HCT116 (cell line): ENCODE measurements around the gene SLC6A18. TPM values are rescaled to one million over a fixed set of nuclear protein-coding genes. Genes with fewer than 3 reads are reported as not detected.

ENCODE experiments used
- ATAC-seq: fragments of 200-7000 bp; cut with Tn5 transposase; 2 replicates; pipeline ENCODE4 v1.9.1; 2020; ENCODE audit warnings: mild to moderate bottlenecking, moderate library complexity
- BruUV-seq: library from RNA; stranded (reverse); fragments of 400-500 nt; replicated peaks from 2 replicates; lab custom pipeline; 2021; lab: Mats Ljungman, UMichigan
- CTCF ChIA-PET: fragments of 300-600 bp; sonication (Branson Sonifier 250); formaldehyde crosslinking; loops from one replicate; lab custom pipeline; 2021; ENCODE audit warnings: antibody characterized with exemption; lab: Charles Lee
- POLR2A ChIA-PET: fragments of 300-600, 350-600 bp; sonication (Branson Sonifier 250); formaldehyde crosslinking; loops from one replicate; lab custom pipeline; 2021; ENCODE audit warnings: antibody characterized with exemption; lab: Charles Lee
- RAD21 ChIA-PET, 2 experiments: fragments of 300-600 bp; sonication (Branson Sonifier 250); formaldehyde crosslinking; loops; one replicate each; lab custom pipeline; 2023; ENCODE audit warnings: low total read pairs in 2 of 2; ENCODE audit not compliant: uncharacterized antibody in 2 of 2, unreplicated experiment in 2 of 2, low non-redundant PET in 1 of 2; lab: Charles Lee
- DNase-seq: peaks from one replicate; pipeline ENCODE4 v3.0.0-alpha.2; 2010; ENCODE audit warnings: low read depth, low spot score
- H2AFZ ChIP-seq: fragments of 200-600 bp; shearing (Covaris generic), sonication (generic); 2 replicates; pipeline ENCODE4 v1.6.1; 2017; ENCODE audit warnings: low read depth, mixed run types, mixed read lengths, antibody characterized with exemption, low read length; ENCODE audit not compliant: poor library complexity, severe bottlenecking
- H3K27ac ChIP-seq: 2 replicates; pipeline ENCODE4 v1.5.1; 2012; ENCODE audit warnings: low read depth, low read length
- H3K27me3 ChIP-seq: fragments of 200-600 bp; sonication (generic); 2 replicates; pipeline ENCODE4 v1.6.1; 2016; ENCODE audit warnings: mixed run types, low read length, mixed read lengths; ENCODE audit not compliant: insufficient read depth
- H3K36me3 ChIP-seq, 2 experiments: fragments of 200-500 bp in 1 of 2; fragments of 200-600 bp in 1 of 2; sonication (Bioruptor generic) in 1 of 2; sonication (generic) in 1 of 2; 2 replicates each; pipeline versions ENCODE4 v1.5.1 to v1.6.1; 2014 to 2016; ENCODE audit warnings: low read length in 2 of 2, inconsistent platforms in 1 of 2, mixed read lengths in 1 of 2, mixed run types in 1 of 2; ENCODE audit not compliant: insufficient read depth in 2 of 2, control insufficient read depth in 1 of 2
- H3K4me1 ChIP-seq, 2 experiments: fragments of 200-600 bp in 1 of 2; sonication (generic) in 1 of 2; 2 replicates each; pipeline versions ENCODE4 v1.5.1 to v1.6.1; 2012 to 2017; ENCODE audit warnings: low read length in 2 of 2, inconsistent platforms in 1 of 2, mild to moderate bottlenecking in 1 of 2, mixed read lengths in 1 of 2, mixed run types in 1 of 2, moderate library complexity in 1 of 2; ENCODE audit not compliant: insufficient read depth in 2 of 2, control insufficient read depth in 1 of 2
- H3K4me2 ChIP-seq: fragments of 200-600 bp; sonication (generic); 2 replicates; pipeline ENCODE4 v1.6.1; 2017; ENCODE audit warnings: mixed run types, low read length, mixed read lengths
- H3K4me3 ChIP-seq, 2 experiments: fragments of 200-600 bp in 1 of 2; sonication (generic) in 1 of 2; replicated peaks in 1 of 2; 2 replicates each; pipeline ENCODE4 v1.5.1; 2011 to 2016; ENCODE audit warnings: low read length in 2 of 2, control low read depth in 1 of 2, low read depth in 1 of 2, mild to moderate bottlenecking in 1 of 2, mixed read lengths in 1 of 2, mixed run types in 1 of 2
- H3K79me2 ChIP-seq: fragments of 200-600 bp; sonication (generic); 2 replicates; pipeline ENCODE4 v1.6.1; 2017; ENCODE audit warnings: mild to moderate bottlenecking, mixed run types, low read length, moderate library complexity, mixed read lengths; ENCODE audit not compliant: insufficient read depth
- H3K9ac ChIP-seq: fragments of 200-600 bp; sonication (generic); 2 replicates; pipeline ENCODE4 v1.6.1; 2016; ENCODE audit warnings: low read length, mixed read lengths
- H3K9me2 ChIP-seq: fragments of 200-600 bp; sonication (generic), shearing (Covaris generic); 2 replicates; pipeline ENCODE4 v1.6.1; 2017; ENCODE audit warnings: mixed run types, mild to moderate bottlenecking, moderate library complexity; ENCODE audit not compliant: insufficient read depth
- H3K9me3 ChIP-seq, 2 experiments: fragments of 200-500 bp in 1 of 2; fragments of 200-600 bp in 1 of 2; sonication (Bioruptor generic) in 1 of 2; sonication (generic) in 1 of 2; 2 replicates each; pipeline ENCODE4 v1.6.1; 2014 to 2017; ENCODE audit warnings: low read length in 2 of 2, mixed read lengths in 2 of 2, inconsistent platforms in 1 of 2, low read depth in 1 of 2, mild to moderate bottlenecking in 1 of 2, mixed run types in 1 of 2, moderate library complexity in 1 of 2; ENCODE audit not compliant: control insufficient read depth in 1 of 2, insufficient read depth in 1 of 2
- H4K20me1 ChIP-seq: fragments of 200-600 bp; sonication (generic), shearing (Covaris generic); 2 replicates; pipeline ENCODE4 v1.6.1; 2017; ENCODE audit warnings: mixed run types, mild to moderate bottlenecking, moderate library complexity; ENCODE audit not compliant: insufficient read depth
- CBX3 ChIP-seq: IDR thresholded peaks from 2 replicates; pipeline ENCODE4 v1.6.1; 2012; ENCODE audit warnings: low read depth
- CEBPB ChIP-seq: IDR thresholded peaks from 2 replicates; pipeline ENCODE4 v1.6.1; 2012; ENCODE audit warnings: low read depth
- EGR1 ChIP-seq: IDR thresholded peaks from 2 replicates; pipeline ENCODE4 v1.6.1; 2012; ENCODE audit warnings: low read depth
- ELF1 ChIP-seq: IDR thresholded peaks from 2 replicates; pipeline ENCODE4 v1.6.1; 2012; ENCODE audit warnings: low read depth, borderline replicate concordance
- EZH2 ChIP-seq: fragments of 200-600 bp; sonication (generic); IDR thresholded peaks from 2 replicates; pipeline ENCODE4 v1.6.1; 2017; ENCODE audit warnings: antibody characterized with exemption, mixed run types
- EZH2phosphoT487 ChIP-seq: fragments of 200-600 bp; IDR thresholded peaks from 2 replicates; pipeline ENCODE4 v1.6.1; 2018; ENCODE audit warnings: antibody characterized with exemption, borderline replicate concordance
- FOSL1 ChIP-seq: IDR thresholded peaks from 2 replicates; pipeline ENCODE4 v1.6.1; 2012; ENCODE audit warnings: low read depth
- POLR2A ChIP-seq: IDR thresholded peaks from 2 replicates; pipeline ENCODE4 v1.7.0; 2011; ENCODE audit warnings: borderline replicate concordance; ENCODE audit not compliant: insufficient read depth, insufficient read length; ENCODE audit errors: extremely low read depth
- REST ChIP-seq: IDR thresholded peaks from 2 replicates; pipeline ENCODE4 v1.6.1; 2012; ENCODE audit warnings: low read depth
- SIN3A ChIP-seq: IDR thresholded peaks from 2 replicates; pipeline ENCODE4 v1.6.1; 2012; ENCODE audit warnings: low read depth
- SP1 ChIP-seq: IDR thresholded peaks from 2 replicates; pipeline ENCODE4 v1.6.1; 2012; ENCODE audit warnings: low read depth
- TCF7L2 ChIP-seq: IDR thresholded peaks from 2 replicates; pipeline ENCODE4 v1.7.0; 2011; ENCODE audit warnings: borderline replicate concordance, inconsistent platforms; ENCODE audit not compliant: insufficient read depth, insufficient read length; ENCODE audit errors: extremely low read depth
- ZBTB33 ChIP-seq: IDR thresholded peaks from 2 replicates; pipeline ENCODE4 v1.6.1; 2011; ENCODE audit warnings: mild to moderate bottlenecking, low read length, moderate library complexity; ENCODE audit not compliant: insufficient replicate concordance; ENCODE audit errors: extremely low read depth
- ZFX ChIP-seq: fragments of 450-650 bp; IDR thresholded peaks from 2 replicates; pipeline ENCODE4 v1.6.1; 2017
- intact Hi-C: fragments of 100-400 bp; cut with micrococcal nuclease; formaldehyde crosslinking; loops from 2 replicates; pipeline ENCODE4 v1.10.0; 2022
- total RNA-seq: library from RNA; stranded (reverse); gene quantifications from one replicate; pipeline ENCODE4 v1.2.1, GENCODE V29; 2021; ENCODE audit not compliant: unreplicated experiment
- TF ChIP-seq, protein P1 (sequence below): IDR thresholded peaks from 2 replicates; pipeline ENCODE4 v1.6.1; 2012

Gene SLC6A18
- total RNA-seq, 1 experiment from 2014 or later = not detected

DNA sequence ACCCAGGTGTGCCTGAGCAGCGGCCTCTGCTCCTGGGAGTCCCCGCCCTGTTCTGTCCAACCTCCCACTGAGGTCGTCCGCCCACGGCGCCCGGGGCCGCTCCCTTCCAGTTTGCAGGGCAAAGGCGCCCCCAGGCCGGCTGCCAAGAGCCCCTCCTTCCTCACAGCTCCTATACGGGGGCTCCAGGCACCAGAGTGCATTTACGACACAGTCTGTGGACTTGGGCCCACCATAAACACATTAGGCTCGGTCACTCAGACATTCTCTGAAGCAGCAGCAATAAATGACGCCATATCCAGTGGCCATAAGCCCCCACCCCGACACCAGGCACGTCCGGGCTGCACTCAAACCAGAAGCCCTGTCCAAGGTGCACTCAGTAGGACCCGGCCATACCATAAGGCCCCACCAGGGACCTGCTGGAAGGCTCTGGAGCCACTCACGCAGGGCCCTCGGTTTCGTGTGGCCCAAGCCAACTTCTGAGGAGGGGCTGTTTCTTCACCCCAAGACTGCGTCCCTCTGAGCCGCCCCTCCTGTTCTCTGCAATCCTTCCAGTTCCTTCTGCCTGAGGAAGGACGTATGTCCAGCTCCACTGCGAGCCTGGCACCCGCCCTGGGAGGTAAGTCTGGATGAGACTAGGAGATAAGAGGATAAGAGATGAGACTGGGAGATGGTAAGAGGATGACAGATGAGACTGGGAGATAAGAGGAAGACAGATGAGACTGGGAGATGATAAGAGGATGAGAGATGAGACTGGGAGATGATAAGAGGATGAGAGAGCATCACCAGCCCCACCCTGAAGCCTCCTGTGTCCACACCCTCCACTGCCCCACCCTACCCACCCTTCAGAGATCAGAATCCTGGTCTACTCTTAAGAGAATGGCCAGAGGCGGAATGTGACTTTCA, 26.7 kb downstream of the SLC6A18 start:
- ChIA-PET POLR2A (no interaction called here), CTCF (no interaction called here), RAD21 (no interaction called here)
- H3K36me3 ChIP-seq = no peaks in the 10 kb centered on the region
- no peak overlapping the region for H2AFZ ChIP-seq
- H3K4me2 ChIP-seq = no peak overlapping the region
- no peaks in the 10 kb centered on the region for H3K27me3 ChIP-seq
- no peaks in the 10 kb centered on the region for H4K20me1 ChIP-seq
- no peak overlapping the region for H3K27ac ChIP-seq
- H3K9ac ChIP-seq = no peak overlapping the region
- intact Hi-C loops = no loop called here
- DNase-seq (no peak), ATAC-seq (no peak)
- no TSS peak for BruUV-seq
- no peaks in the 10 kb centered on the region for H3K79me2 ChIP-seq
- TF ChIP-seq FOSL1 (no peak), EGR1 (no peak)
- H3K4me3 ChIP-seq = no peak overlapping the region
- H3K4me1 ChIP-seq = peaks cover 0 to 2% of the 10 kb centered on the region in 2 experiments; a peak in 1 of 4 replicates
- H3K9me2 ChIP-seq = no peaks in the 10 kb centered on the region
- no peaks in the 10 kb centered on the region for H3K9me3 ChIP-seq

DNA sequence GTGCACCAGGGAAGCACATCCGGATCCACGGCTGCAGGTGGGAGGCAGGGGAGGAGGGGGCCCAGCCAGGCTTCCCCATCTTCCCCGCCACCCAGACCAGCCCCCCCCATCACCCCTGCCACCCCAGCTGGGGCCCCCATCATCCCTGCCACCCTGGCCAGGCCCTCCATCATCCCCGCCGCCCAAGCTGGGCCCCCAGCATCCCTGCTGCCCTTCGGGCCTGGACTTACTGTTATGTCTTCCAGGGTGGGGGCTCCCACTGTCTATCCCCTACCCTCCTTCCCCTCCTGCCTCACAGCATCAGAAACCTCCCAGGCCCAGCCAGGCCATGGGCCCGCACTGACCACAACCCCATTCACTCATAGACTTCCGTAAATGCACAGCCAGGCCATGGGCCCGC, 27.5 kb downstream of the SLC6A18 start:
- DNase-seq (no peak), ATAC-seq (no peak)
- intact Hi-C loops = no loop called here
- H3K36me3 ChIP-seq = no peaks in the 10 kb centered on the region
- CTCF ChIA-PET = no interaction called here
- no peaks in the 10 kb centered on the region for H4K20me1 ChIP-seq
- H3K4me2 ChIP-seq = no peak overlapping the region
- H3K27me3 ChIP-seq = no peaks in the 10 kb centered on the region
- H3K4me1 ChIP-seq = peaks cover 0 to 2% of the 10 kb centered on the region in 2 experiments; a peak in 1 of 4 replicates
- RAD21 ChIA-PET = no interaction called here
- no peaks in the 10 kb centered on the region for H3K79me2 ChIP-seq
- no peak overlapping the region for H3K27ac ChIP-seq
- BruUV-seq = no TSS peak
- no peak overlapping the region for H2AFZ ChIP-seq
- H3K9me3 ChIP-seq = no peaks in the 10 kb centered on the region
- no peak overlapping the region for H3K9ac ChIP-seq
- no peaks in the 10 kb centered on the region for H3K9me2 ChIP-seq
- POLR2A ChIA-PET = no interaction called here
- H3K4me3 ChIP-seq = no peak overlapping the region
- TF ChIP-seq POLR2A (no peak), SP1 (no peak), ZBTB33 (no peak), CEBPB (no peak), EZH2 (no peak), EGR1 (no peak), SIN3A (no peak), EZH2phosphoT487 (no peak), REST (no peak), ZFX (no peak), CBX3 (no peak), ELF1 (no peak), TCF7L2 (no peak)
- TF ChIP-seq, protein P1, sequence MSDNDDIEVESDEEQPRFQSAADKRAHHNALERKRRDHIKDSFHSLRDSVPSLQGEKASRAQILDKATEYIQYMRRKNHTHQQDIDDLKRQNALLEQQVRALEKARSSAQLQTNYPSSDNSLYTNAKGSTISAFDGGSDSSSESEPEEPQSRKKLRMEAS = no peak
